Heart right ventricle (tissue), 16 donors: ENCODE data around the gene EFNB3. TPM values are rescaled to one million over a fixed set of nuclear protein-coding genes. Genes with fewer than 3 reads are reported as not detected.
A peak's percentile ranks its signal among the peaks of the same experiment; 100 is the strongest.

Experiments
- ATAC-seq, 8 donors: fragments of 200-7000 bp; cut with Tn5 transposase; one replicate each; pipeline ENCODE4 v1.9.1; 2020; ENCODE audit warnings: mild to moderate bottlenecking in 8 of 8, moderate library complexity in 8 of 8, moderate number of reproducible peaks in 1 of 8
- DNase-seq, 2 donors: peaks; one replicate each; pipeline ENCODE4 v3.0.0-alpha.2; 2020
- H3K27ac ChIP-seq, 10 donors: fragments of 200-600 bp; sonication (generic) in 2 of 10; one replicate each; pipeline versions ENCODE4 v1.5.0 to v1.8.0; 2020 to 2022; ENCODE audit warnings: mild to moderate bottlenecking in 3 of 10
- H3K27me3 ChIP-seq, 7 donors: fragments of 200-600 bp; one replicate each; pipeline ENCODE4 v1.8.0; 2021 to 2022; ENCODE audit warnings: mild to moderate bottlenecking in 2 of 7
- H3K36me3 ChIP-seq, 9 donors: fragments of 200-600 bp; sonication (generic) in 1 of 9; one replicate each; pipeline versions ENCODE4 v1.5.0 to v1.8.0; 2020 to 2022; ENCODE audit warnings: mild to moderate bottlenecking in 2 of 9
- H3K4me1 ChIP-seq, 9 donors: fragments of 200-600 bp; sonication (generic) in 1 of 9; one replicate each; pipeline versions ENCODE4 v1.5.0 to v1.8.0; 2020 to 2022; ENCODE audit warnings: mild to moderate bottlenecking in 4 of 9
- H3K4me3 ChIP-seq, 10 donors: fragments of 200-600 bp; sonication (generic) in 2 of 10; one replicate each; pipeline versions ENCODE4 v1.5.0 to v1.8.0; 2020 to 2022; ENCODE audit warnings: mild to moderate bottlenecking in 7 of 10, moderate library complexity in 2 of 10
- H3K9me3 ChIP-seq, 11 donors: fragments of 200-600 bp in 10 of 11; sonication (generic) in 2 of 11; one replicate each; pipeline versions ENCODE4 v1.5.0 to v1.8.0; 2013 to 2022; ENCODE audit warnings: mild to moderate bottlenecking in 2 of 11, control low read depth in 1 of 11, moderate library complexity in 1 of 11
- CTCF ChIP-seq, 9 donors: fragments of 200-600 bp; sonication (generic) in 2 of 9; IDR thresholded peaks; one replicate each; pipeline versions ENCODE4 v1.5.0 to v1.8.0; 2021 to 2022; ENCODE audit warnings: antibody characterized with exemption in 9 of 9, mild to moderate bottlenecking in 5 of 9, moderate library complexity in 1 of 9
- WGBS, 2 donors: extraction: QIAGEN DNeasy Blood & Tissue Kit; methylation state at CpG; one replicate each; pipeline ENCODE4 v1.1.7; 2013; ENCODE audit warnings: inconsistent platforms in 1 of 2; 5-methylcytosine and 5-hydroxymethylcytosine counted together
- intact Hi-C, 10 donors: fragments of 100-400 bp; cut with DNase I; formaldehyde crosslinking; loops; one replicate each; pipeline versions ENCODE4 v1.11.1 to v1.14.2; 2022
- polyA plus RNA-seq, 2 donors: library from polyadenylated mRNA; stranded (reverse); fragments of 200-250 nt; gene quantifications; one replicate each; pipeline ENCODE4 v1.2.3, GENCODE V29; 2013
- total RNA-seq, 10 donors: library from RNA; stranded (reverse); fragmentation: NEBNext Ultra II Directional in 3 of 10; extraction: Animal tissue kit (Norgen Biotek cat#: 25700) in 3 of 10; gene quantifications; one replicate each; pipeline versions ENCODE4 v1.2.1 to v1.2.4, GENCODE V29; 2021 to 2023
- donor health status: Arrhythmogenic right ventricular cardiomyopathy.
- donor health status: ischemic (EF 13 %, LVEDD 7.1; RV severe dilation, severe dysfunction).
- donor health status: healthy with polysubstance abuse.
- donor health status: DM: no; HTN: yes; CAD: no.
- donor health status: DM: no; HTN: no; CAD: no.
- donor health status: ischemic (EF 25% LVEDD 6.9; RV normal size, moderate dysfunction).
- donor health status: ischemic (EF 25% LVEDD 5.7; RV mildly dilated, moderate dysfunction).
- donor health status: healthy.
- donor health status: DM: yes; HTN: yes; CAD: no.
- donor health status: Ischemic cardiomyopathy.
- donor health status: ischemic (EF 35%, LVEDD 5.7; RV mildly dilated, moderate dysfunction).
- donor health status: nonischemic (EF 11% LVEDD 7.7; RV severe dilation, severe dysfunction).
- donor health status: DM: yes; HTN: yes; CAD: no.
- donor health status: PGD.
- donor health status: ischemic (EF 29% LVEDD 5.4; RV normal size, mild dysfunction).
- donor health status: nonischemic (EF 23%, LVEDD 6.1; RV moderate dilation, normal function).

The EFNB3 gene
- total and polyA plus RNA-seq, 12 donors: 0.17 to 1.3 (median 0.53) TPM

GRCh38 chr17:7668482-7668881 lies 36.5 kb upstream of the EFNB3 start:
- TF ChIP-seq CTCF (IDR thresholded peaks at IDR 0.05): no peak
- 95% methylated on average over 7 of the region's 7 CpGs for WGBS, 2 donors
- ATAC-seq (no peak), DNase-seq (no peak)
- H3K9me3 ChIP-seq: peaks cover 0 to 6% (median 4%) of the 10 kb centered on the region in 11 donors
- H3K4me3 ChIP-seq: no peak overlapping the region
- peaks cover 0 to 80% (median 46%) of the 10 kb centered on the region in 9 donors for H3K36me3 ChIP-seq
- intact Hi-C loops: no loop called here
- H3K27ac ChIP-seq: no peak overlapping the region
- no peaks in the 10 kb centered on the region for H3K27me3 ChIP-seq
- H3K4me1 ChIP-seq: no peaks in the 10 kb centered on the region

GRCh38 chr17:7673239-7673638 lies 31.8 kb upstream of the EFNB3 start:
- Histone ChIP-seq H3K4me1 (no peaks in the 10 kb centered on the region), H3K36me3 (peaks cover 0 to 82% (median 60%) of the 10 kb centered on the region in 9 donors), H3K9me3 (peaks cover 0 to 15% (median 9%) of the 10 kb centered on the region in 11 donors), H3K4me3 (no peak overlapping the region), H3K27me3 (no peaks in the 10 kb centered on the region), H3K27ac (no peak overlapping the region)
- intact Hi-C loops: no loop called here
- DNase-seq: no peak
- 86 to 91% methylated on average over 2 of the region's 2 CpGs for WGBS, 2 donors
- peak in 5 of 9 donors; percentile 22 to 38 (median 33) for TF ChIP-seq CTCF (IDR thresholded peaks at IDR 0.05)
- no peak for ATAC-seq

- Histone ChIP-seq H3K27ac (no peak overlapping the region), H3K27me3 (no peaks in the 10 kb centered on the region), H3K4me1 (no peaks in the 10 kb centered on the region), H3K9me3 (peaks cover 0 to 15% (median 9%) of the 10 kb centered on the region in 11 donors), H3K36me3 (peaks cover 0 to 65% (median 48%) of the 10 kb centered on the region in 9 donors), H3K4me3 (no peak overlapping the region)
- intact Hi-C loops: no loop called here
- peak in 1 of 8 donors; percentile 22 for ATAC-seq
- no peak for DNase-seq
- no peak for TF ChIP-seq CTCF (IDR thresholded peaks at IDR 0.05)
- WGBS, 2 donors: 92 to 93% methylated on average over 14 of the region's 14 CpGs
Measured at GRCh38 chr17:7674934-7675333, 30.1 kb upstream of the EFNB3 start.

- peaks cover 0 to 15% (median 9%) of the 10 kb centered on the region in 11 donors for H3K9me3 ChIP-seq
- peaks cover 0 to 49% (median 39%) of the 10 kb centered on the region in 9 donors for H3K36me3 ChIP-seq
- H3K27ac ChIP-seq: no peak overlapping the region
- no peak overlapping the region for H3K4me3 ChIP-seq
- TF ChIP-seq CTCF (IDR thresholded peaks at IDR 0.05): no peak
- DNase-seq: no peak
- ATAC-seq: no peak
- H3K4me1 ChIP-seq: no peaks in the 10 kb centered on the region
- intact Hi-C loops: no loop called here
- no peaks in the 10 kb centered on the region for H3K27me3 ChIP-seq
- 80 to 90% methylated on average over 5 of the region's 5 CpGs for WGBS, 2 donors
Measured at GRCh38 chr17:7676533-7676932, 28.5 kb upstream of the EFNB3 start.
